GM19324 (cell line): ENCODE measurements around the gene C4orf54.

Source experiments
- ATAC-seq: cut with Tn5 transposase; IDR thresholded peaks from one replicate; pipeline ENCODE4 v1.9.1; 2021; ENCODE audit warnings: mild to moderate bottlenecking, moderate library complexity; ENCODE audit not compliant: unreplicated experiment, low FRiP score

The C4orf54 gene

DNA sequence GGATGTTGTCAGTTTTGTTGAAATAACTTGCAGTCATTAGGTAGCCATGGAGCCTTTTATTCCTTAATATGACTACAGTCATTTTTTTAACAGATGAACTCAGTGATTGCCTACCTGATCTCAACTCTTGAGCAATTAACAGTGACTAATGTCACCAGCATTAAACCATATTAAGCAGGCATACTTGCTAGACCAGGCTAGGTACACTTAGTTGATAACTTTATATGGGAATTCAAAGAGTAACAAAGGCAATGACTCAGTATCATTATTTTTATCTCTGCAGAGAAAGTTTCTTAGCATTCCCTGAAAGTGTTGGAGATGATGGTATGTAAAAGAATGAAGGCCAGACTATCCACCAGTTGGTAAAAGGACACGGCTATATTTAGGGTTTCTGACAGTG lies at the start of gene C4orf54:
Gene C4orf54 (minus strand): TSS at position 31 of the 400 bp plus-strand sequence. CDS start 3,180 bp downstream, outside the sequence.
- no peak for ATAC-seq

GRCh38 chr4:99705891-99706290 lies 48.3 kb upstream of the C4orf54 start:
- ATAC-seq, result no peak

DNA sequence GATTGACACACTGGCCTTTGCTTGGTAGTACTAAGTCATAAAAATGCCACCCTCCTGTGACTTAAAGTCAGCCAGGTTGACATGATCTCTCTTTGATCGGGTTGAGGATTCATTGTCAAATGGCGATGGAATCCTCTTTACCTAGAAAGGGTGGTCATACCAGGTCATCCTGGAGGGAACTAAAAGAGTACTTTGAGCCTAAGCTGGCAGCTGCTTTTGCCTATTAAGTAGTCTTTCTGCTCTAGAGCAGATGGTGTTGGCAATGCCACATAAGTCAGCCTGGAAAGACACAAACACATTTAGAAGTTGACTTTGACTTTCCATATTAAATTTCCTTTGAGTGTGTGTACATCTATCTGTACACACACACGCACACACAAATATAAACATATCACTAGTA lies 39.2 kb upstream of the C4orf54 start:
- ATAC-seq, result no peak

DNA sequence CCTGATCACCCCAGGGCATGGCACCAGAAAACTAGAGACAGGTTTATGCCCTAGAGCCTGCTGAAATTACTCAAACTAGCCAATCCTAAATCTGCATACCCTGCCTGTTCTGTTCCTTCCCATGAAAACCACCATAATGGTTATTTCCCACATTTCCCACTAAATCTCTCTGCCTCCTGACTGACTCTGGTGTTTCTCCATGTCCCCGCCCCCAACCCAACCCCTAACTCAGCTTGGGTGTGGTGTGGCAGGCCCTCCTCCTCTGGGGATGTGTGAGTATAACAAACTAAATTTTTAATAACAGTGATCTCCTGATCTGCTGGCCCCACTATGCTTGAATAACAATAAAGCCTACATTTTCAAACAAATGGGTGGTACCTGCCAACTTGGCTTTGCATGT lies 35.5 kb upstream of the C4orf54 start:
- no peak for ATAC-seq

DNA sequence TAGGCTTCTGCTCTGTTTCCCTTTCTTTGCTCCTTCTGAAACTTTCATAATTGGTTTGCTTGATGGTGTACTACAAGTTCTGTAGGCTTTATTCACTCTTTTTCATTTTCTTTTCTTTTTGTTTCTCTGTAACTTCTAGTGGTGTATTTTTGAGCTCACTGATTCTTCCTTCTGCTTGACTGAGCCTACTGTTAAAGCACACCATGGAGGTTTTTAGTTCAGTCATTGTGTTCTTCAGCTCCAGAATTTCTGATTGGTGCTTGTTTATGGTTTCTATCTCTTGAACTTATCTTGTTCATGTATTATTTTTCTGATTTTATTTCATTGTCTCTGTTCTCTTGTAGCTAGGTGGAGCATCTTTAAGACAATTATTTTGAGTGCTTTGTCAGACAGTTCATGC lies 33.4 kb upstream of the C4orf54 start:
- no peak for ATAC-seq

DNA sequence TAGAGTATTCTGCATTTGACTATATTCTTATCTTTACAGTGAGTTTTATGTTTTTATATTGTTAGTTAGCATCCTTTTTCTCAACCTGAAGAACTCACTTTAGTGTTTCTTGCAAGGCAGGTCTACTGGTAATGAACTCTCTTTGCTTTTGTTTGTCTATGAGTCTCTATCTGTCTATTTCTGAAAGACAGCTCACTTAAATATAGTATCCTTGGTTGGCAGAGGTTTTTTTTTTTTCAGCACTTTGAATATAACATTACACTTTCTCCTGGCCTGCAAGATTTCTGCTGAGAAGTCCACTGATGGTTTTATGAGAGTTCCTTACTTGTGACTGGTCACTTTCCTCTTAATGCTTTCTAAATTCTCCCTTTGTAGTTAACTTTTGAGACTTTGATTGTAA lies 32.8 kb upstream of the C4orf54 start:
- ATAC-seq, result no peak

DNA sequence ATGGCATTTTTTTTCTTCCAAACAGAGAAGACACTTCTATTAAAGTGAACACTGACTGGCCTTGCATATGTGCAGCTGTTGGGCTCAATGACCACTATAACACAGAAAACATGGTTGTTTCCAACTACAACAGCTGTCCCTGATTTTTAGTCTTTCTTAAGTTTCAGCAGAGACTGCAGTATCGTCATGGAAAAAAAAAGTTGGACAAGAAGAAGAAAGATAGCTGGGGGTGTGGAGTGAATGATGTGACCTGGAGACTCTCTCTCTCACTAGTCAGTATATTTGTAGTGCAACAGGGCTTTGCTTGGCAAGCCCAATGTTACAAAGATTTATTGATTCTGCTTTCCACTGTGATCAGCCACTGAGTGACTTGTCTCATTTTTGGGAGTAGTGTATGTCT lies 29.5 kb upstream of the C4orf54 start:
- ATAC-seq, result no peak

DNA sequence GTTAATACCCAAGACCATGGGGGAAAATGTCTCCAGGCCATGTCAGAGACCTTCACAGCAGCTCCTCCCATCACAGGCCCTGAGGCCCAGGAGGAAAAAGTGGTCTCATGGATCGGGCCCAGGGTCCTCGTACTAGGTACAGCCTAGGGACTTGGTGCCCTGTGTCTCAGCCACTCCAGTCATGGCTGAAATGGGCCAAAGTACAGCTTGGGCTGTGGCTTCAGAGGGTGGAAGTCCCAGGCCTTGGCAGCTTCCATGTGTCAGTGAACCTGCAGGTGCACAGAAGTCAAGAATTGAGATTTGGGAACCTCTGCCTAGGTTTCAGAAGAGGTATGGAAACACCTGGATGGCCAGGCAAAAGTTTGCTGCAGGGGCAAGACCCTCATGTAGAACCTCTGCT lies 27.6 kb upstream of the C4orf54 start:
- ATAC-seq, result no peak

DNA sequence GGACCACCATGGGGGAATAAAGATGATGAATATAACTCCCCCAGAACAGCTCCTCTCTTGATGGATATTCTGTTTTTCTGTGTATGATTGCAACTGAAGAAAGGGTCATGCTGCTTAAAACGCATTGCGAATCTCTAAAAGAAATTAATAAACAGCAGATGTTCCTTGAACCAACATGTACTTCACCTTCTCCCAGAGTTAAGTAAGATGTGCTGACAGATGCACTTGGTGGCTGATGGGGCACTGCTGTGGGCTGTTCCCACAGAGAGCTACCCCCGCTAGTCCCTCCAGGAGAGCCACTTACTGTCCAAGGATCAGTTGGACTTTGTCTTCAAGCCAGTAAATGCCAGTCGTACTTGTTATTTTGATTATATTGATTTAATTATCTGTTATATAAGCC lies 26.3 kb upstream of the C4orf54 start:
- ATAC-seq, result no peak

DNA sequence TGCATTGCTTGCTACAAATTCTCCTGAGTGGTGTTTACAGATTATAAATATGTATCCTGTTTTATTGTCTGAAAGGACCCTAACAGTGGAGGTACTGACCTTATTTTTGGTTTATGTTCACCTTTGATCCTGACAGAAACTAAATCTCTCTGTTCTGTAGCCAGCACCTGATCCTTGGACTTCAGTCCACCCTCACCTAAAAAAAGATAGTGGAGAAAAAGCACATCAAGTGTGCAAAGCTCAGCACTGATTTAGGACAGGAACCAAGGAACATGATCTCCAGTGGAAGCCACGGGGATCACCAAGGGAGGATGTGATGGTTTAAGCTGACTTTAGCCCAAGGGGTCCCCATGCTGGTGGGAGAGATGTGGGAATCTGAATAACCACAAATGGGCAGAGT lies 22.3 kb upstream of the C4orf54 start:
- no peak for ATAC-seq

DNA sequence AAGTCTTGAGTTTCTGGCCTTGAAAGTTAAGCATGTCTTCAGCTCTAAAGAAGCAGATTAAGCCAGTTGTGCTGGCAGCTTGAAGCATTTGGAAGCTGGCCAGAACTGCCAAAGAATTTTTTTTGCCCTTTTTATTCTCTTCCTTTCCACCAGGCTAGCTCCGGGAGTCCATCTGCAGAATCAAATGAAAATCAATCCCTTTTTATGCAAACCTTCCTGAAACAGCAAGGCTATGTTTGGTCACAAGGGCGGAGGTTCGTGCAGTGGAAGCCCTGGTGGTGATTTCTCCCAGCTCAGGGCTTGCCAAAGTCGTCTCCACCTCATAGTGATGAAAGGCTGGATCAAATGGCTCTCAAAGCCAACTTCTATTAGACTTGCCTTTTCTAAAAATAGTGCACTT lies 21.6 kb upstream of the C4orf54 start:
- no peak for ATAC-seq

GRCh38 chr4:99677161-99677560 lies 19.5 kb upstream of the C4orf54 start:
- ATAC-seq, result no peak

DNA sequence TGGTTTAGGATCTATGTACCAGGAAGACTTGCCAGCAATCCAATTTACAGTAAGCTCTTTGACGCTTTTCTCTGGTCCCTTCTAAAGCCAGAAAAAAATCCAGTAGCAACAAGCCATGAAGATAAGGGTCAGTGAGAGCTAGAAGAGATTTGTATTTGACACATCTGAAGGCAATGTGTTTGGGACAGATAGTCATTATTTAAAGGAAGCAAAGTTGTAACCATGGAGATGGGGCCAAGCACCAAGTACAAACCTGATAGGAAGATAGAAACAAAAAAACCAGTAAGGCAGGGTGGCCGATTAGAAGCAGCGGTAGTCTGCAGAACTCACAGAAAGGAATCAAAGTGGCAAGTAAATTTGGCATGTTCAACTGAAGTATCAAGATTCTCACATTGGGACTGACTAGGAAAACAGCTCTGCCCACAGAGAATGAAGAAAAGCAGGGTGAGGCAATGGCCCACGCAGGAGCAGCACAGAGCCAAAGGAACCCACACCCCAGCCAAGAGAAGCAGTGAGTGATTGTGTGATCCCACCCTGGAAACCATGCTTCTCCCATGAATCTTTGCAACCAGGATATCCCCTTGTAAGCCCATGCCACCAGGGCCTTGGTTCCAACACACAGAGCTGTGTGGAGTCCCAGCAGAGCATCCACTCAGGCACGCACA lies 12.9 kb upstream of the C4orf54 start:
- no peak for ATAC-seq

- ATAC-seq, result no peak
Observed at GRCh38 chr4:99669084-99669483, 11.5 kb upstream of the C4orf54 start.

GRCh38 chr4:99668472-99668871 lies 10.8 kb upstream of the C4orf54 start:
- ATAC-seq, result no peak

DNA sequence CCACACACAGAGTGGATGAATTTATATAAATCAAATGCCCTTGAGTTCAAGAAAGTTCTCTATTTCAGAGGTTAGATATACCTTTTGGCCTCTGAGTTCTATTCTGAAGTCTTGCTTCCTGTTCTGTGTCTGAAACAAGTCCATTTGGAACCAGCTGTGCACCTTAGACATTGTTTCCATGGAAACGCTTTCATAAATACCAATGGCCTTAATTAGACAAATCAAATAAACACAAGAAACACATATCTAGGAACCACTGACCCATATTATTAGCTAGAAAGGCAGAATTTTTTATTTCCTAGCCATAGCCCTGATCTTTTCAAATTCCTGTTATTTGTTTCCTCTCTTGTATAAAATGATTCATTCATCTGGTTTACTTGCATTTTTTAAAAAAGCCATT lies 8.4 kb upstream of the C4orf54 start:
- ATAC-seq, result no peak

GRCh38 chr4:99664716-99665115 lies 7.1 kb upstream of the C4orf54 start:
- no peak for ATAC-seq

- ATAC-seq, result no peak
Observed at GRCh38 chr4:99661907-99662306, 4.3 kb upstream of the C4orf54 start.

- no peak for ATAC-seq
Observed at GRCh38 chr4:99658666-99659065, 1.0 kb upstream of the C4orf54 start.

DNA sequence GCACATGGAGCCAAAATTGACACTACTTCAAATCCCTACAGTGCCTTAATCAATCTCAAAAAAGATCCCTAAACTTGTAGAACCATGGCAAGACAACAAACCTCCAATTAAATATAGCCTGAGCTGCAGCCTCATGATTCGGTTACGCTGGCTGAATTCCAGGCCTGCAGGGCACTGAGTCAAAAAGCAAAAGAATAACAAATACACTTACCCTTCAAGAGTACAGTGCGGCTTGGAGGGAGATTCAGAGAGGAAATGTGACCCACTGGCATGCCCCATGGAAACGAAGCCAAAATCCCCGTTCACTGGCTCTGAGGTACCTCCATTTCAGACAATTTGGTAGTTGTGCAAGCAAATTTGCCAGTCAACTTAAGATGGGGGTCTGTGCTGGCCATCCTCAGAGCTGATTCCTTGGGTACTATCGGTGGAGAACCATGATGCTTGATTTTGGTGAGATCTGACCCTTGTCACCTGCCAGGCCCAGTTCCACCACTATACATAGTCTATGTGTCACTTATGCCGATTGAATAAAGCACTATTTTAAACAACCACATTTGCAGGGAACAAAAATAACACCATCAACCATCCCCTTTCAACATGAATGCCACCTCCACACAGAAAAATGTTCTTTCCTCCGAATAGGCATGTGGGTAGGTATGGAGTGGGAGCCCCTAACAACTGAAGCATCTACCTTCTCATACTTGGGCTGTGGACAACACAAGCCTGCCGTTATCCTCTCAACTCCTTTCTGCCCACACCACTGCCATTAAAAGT lies 2.1 kb downstream of the C4orf54 start:
- no peak for ATAC-seq

- ATAC-seq, result no peak
Observed at GRCh38 chr4:99654361-99654761, 3.3 kb downstream of the C4orf54 start.

DNA sequence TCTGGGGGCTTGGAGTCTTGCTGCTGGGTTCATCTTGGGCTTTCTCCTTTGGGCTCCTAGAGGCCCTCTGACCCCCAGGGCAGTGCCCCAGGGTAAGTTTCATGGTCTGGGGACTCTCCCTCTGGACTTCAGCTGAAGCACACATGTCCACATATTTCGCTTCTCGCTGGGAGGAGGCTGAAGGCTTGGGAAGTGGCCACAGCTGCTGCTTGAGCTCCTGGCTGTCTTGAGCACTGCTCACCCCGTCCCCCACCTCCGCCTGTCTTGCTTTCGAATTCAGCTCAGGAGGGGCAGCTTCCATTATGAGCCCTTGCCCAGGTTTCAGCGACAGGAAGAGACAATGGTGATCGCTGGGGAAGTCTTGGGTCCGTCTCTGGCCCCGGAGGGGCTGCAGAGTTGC lies 3.7 kb downstream of the C4orf54 start:
- no peak for ATAC-seq
